Large intestine (tissue), 3 donors: Measurements from ENCODE around the gene INHBB. TPM values are rescaled to one million over a fixed set of nuclear protein-coding genes. Genes with fewer than 3 reads are reported as not detected.

Experiments
- DNase-seq, 2 donors: peaks; one replicate each; pipeline versions ENCODE4 v3.0.0 to v3.0.0-alpha.2; 2013
- H3K27ac ChIP-seq: one replicate; pipeline ENCODE4 v1.5.1; 2013; ENCODE audit warnings: low read length
- H3K27me3 ChIP-seq: 2 replicates; pipeline ENCODE4 v1.6.1; 2013; ENCODE audit warnings: low read length; ENCODE audit not compliant: control insufficient read depth, insufficient read depth
- H3K36me3 ChIP-seq: 2 replicates; pipeline ENCODE4 v1.6.1; 2013; ENCODE audit warnings: low read length; ENCODE audit not compliant: control insufficient read depth, insufficient read depth
- H3K4me1 ChIP-seq: one replicate; pipeline ENCODE4 v1.6.1; 2013; ENCODE audit warnings: low read length; ENCODE audit not compliant: control insufficient read depth, insufficient read depth
- H3K4me3 ChIP-seq: one replicate; pipeline ENCODE4 v1.5.1; 2013; ENCODE audit warnings: low read length
- H3K9me3 ChIP-seq: one replicate; pipeline ENCODE4 v1.6.1; 2013; ENCODE audit warnings: mild to moderate bottlenecking, low read depth, low read length, moderate library complexity; ENCODE audit not compliant: control insufficient read depth
- WGBS: methylation state at CpG from one replicate; pipeline ENCODE4 v1.1.5; 2013; ENCODE audit warnings: low lambda C conversion rate; ENCODE audit not compliant: insufficient coverage; 5-methylcytosine and 5-hydroxymethylcytosine counted together
- polyA plus RNA-seq: library from polyadenylated mRNA; unstranded; fragments of 120-200 nt; gene quantifications from one replicate; pipeline ENCODE4 v1.2.1, GENCODE V29; 2013

INHBB gene
- polyA plus RNA-seq, 1 donor: 0.19 TPM

GRCh38 chr2:120354935-120355779 lies 9.2 kb downstream of the INHBB start:
- no peaks in the 10 kb centered on the region for H3K36me3 ChIP-seq
- no peak overlapping the region for H3K4me3 ChIP-seq
- no CpG with 5 or more reads among the region's 15 CpGs for WGBS
- H3K4me1 ChIP-seq: no peaks in the 10 kb centered on the region
- peaks cover 59% of the 10 kb centered on the region for H3K27me3 ChIP-seq
- no peak for DNase-seq
- H3K27ac ChIP-seq: no peak overlapping the region
- H3K9me3 ChIP-seq: no peaks in the 10 kb centered on the region

- Histone ChIP-seq H3K4me1 (no peaks in the 10 kb centered on the region), H3K27ac (no peak overlapping the region), H3K36me3 (no peaks in the 10 kb centered on the region), H3K9me3 (no peaks in the 10 kb centered on the region), H3K27me3 (peaks cover 55% of the 10 kb centered on the region), H3K4me3 (no peak overlapping the region)
- no peak for DNase-seq
- WGBS: no CpG with 5 or more reads among the region's 6 CpGs
Observed at GRCh38 chr2:120355780-120356266, 9.9 kb downstream of the INHBB start.

DNA sequence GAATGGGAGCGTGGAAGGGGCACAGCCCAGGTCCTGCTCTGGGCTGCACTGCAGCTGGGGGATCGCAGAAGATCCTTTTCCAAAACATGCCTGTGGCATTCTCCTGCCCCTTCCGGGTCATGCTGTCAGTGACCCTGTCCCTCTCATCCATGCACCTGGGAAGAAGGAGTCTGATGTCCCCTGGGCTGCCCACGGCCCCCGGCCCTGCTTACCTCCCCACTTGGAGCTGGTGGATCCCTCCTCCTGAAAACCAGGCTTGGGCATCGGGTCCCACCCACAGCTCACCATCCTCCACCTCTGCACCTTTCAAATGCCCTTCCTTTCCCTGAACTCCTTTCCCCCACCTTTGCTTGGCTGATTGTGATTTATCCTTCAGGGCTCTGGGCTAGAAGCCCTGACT lies 11.8 kb downstream of the INHBB start:
- Histone ChIP-seq H3K27me3 (peaks cover 46% of the 10 kb centered on the region), H3K27ac (no peak overlapping the region), H3K36me3 (no peaks in the 10 kb centered on the region), H3K9me3 (no peaks in the 10 kb centered on the region), H3K4me1 (no peaks in the 10 kb centered on the region), H3K4me3 (no peak overlapping the region)
- whole genome bisulfite sequencing: no CpG with 5 or more reads among the region's 6 CpGs
- DNase-seq: no peak

- no peak for DNase-seq
- H3K36me3 ChIP-seq: no peaks in the 10 kb centered on the region
- no peaks in the 10 kb centered on the region for H3K9me3 ChIP-seq
- WGBS: no CpG with 5 or more reads among the region's 28 CpGs
- H3K27me3 ChIP-seq: peaks cover 43% of the 10 kb centered on the region
- H3K27ac ChIP-seq: no peak overlapping the region
- no peaks in the 10 kb centered on the region for H3K4me1 ChIP-seq
- H3K4me3 ChIP-seq: no peak overlapping the region
Observed at GRCh38 chr2:120358734-120359465, 13.0 kb downstream of the INHBB start.

DNA sequence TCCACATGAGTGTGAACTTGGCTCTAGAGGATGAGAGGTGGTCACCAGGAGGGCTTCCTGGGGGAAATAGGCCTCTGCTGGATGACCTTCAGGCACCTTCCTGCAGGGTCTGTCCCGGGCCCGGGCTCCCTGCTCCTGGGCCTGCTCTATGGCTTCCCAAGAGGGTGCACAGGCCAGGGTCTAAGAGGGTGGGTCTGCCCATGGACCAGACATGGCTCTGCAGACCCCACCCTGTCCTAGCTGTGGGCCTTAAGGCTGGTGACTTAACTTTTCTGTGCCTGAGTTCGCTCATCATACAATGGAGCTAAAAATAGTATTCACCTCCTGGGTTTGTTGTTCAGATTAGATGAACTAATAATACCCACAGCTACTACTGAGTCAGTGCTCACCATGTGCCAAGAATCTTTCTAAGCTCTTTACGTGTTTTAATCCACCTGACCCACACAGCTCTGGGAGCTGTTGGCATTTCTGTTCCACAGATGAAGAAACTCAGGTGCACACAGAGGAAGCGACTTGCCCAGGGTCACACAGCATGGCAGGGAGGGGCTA lies 14.4 kb downstream of the INHBB start:
- Histone ChIP-seq H3K36me3 (no peaks in the 10 kb centered on the region), H3K9me3 (no peaks in the 10 kb centered on the region), H3K4me1 (no peaks in the 10 kb centered on the region), H3K27ac (no peak overlapping the region), H3K27me3 (peaks cover 40% of the 10 kb centered on the region), H3K4me3 (no peak overlapping the region)
- DNase-seq: no peak
- WGBS: no CpG with 5 or more reads among the region's 5 CpGs

GRCh38 chr2:120362926-120363325 lies 17.0 kb downstream of the INHBB start:
- WGBS: 100% methylated on average over 2 of the region's 11 CpGs
- Histone ChIP-seq H3K27me3 (peaks cover 25% of the 10 kb centered on the region), H3K27ac (no peak overlapping the region), H3K36me3 (no peaks in the 10 kb centered on the region), H3K9me3 (no peaks in the 10 kb centered on the region), H3K4me1 (no peaks in the 10 kb centered on the region), H3K4me3 (no peak overlapping the region)
- DNase-seq: no peak

- no peaks in the 10 kb centered on the region for H3K4me1 ChIP-seq
- DNase-seq: no peak
- H3K36me3 ChIP-seq: no peaks in the 10 kb centered on the region
- H3K27ac ChIP-seq: no peak overlapping the region
- H3K4me3 ChIP-seq: no peak overlapping the region
- 100% methylated on average over 1 of the region's 13 CpGs for WGBS
- peaks cover 18% of the 10 kb centered on the region for H3K27me3 ChIP-seq
- H3K9me3 ChIP-seq: no peaks in the 10 kb centered on the region
Observed at GRCh38 chr2:120365236-120365793, 19.4 kb downstream of the INHBB start.

DNA sequence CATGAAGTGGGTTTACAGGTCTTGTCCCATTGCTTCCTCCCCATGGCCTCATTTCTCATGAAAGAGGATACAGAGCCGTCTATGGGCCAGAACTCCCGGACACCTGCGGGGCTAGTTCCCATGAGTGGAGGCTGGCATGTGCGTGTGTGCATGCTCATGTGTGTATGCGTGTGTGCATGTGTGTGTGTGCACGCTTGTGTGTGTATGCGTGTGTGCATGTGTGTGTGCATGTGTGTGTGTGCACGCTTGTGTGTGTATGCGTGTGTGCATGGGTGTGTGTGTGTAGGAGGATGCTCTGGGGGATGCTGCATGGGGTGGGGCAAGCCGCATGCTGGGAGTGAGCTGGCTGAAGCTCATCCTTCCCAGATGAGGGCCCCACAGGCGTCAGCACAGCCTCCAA lies 20.8 kb downstream of the INHBB start:
- no peak for DNase-seq
- Histone ChIP-seq H3K27ac (no peak overlapping the region), H3K36me3 (no peaks in the 10 kb centered on the region), H3K27me3 (peaks cover 15% of the 10 kb centered on the region), H3K4me3 (no peak overlapping the region), H3K4me1 (no peaks in the 10 kb centered on the region), H3K9me3 (no peaks in the 10 kb centered on the region)
- WGBS: no CpG with 5 or more reads among the region's 11 CpGs

GRCh38 chr2:120367221-120367620 lies 21.3 kb downstream of the INHBB start:
- Histone ChIP-seq H3K4me1 (no peaks in the 10 kb centered on the region), H3K4me3 (no peak overlapping the region), H3K9me3 (no peaks in the 10 kb centered on the region), H3K36me3 (no peaks in the 10 kb centered on the region), H3K27me3 (peaks cover 19% of the 10 kb centered on the region), H3K27ac (no peak overlapping the region)
- DNase-seq: no peak
- no CpG with 5 or more reads among the region's 8 CpGs for WGBS

DNA sequence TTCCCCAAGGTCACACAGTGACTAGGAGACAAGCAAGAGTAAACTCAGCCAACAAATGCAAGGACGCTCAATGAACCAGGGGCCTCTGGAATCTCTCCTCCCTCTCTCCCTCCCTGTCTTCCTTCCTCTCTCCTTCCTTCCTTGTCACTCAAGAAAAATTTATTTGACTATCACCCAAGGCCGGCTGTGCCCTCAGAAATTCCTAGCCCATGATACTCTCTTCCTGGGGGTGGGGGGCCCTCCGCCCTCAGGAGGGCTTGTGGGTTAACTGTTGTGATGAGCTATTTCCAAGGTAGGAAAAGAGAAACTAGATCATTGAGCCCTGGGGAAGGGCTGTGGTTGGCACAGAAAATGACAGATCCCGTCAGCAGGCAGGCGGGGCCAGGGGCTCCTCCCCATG lies 21.7 kb downstream of the INHBB start:
- Histone ChIP-seq H3K4me1 (no peaks in the 10 kb centered on the region), H3K9me3 (no peaks in the 10 kb centered on the region), H3K4me3 (no peak overlapping the region), H3K36me3 (no peaks in the 10 kb centered on the region), H3K27me3 (peaks cover 19% of the 10 kb centered on the region), H3K27ac (no peak overlapping the region)
- WGBS: no CpG with 5 or more reads among the region's 5 CpGs
- DNase-seq: no peak
